Mucosa of rectum (tissue), 2 donors: Measurements from ENCODE around the gene NDUFAF4.

Source experiments
- H3K27ac ChIP-seq, 2 donors: one replicate each; pipeline ENCODE4 v1.7.0; 2013; ENCODE audit warnings: inconsistent platforms in 2 of 2, low read depth in 2 of 2, low read length in 2 of 2
- H3K27me3 ChIP-seq, 2 donors: one replicate each; pipeline ENCODE4 v1.7.0; 2013; ENCODE audit warnings: low read length in 2 of 2; ENCODE audit not compliant: control insufficient read depth in 2 of 2, insufficient read depth in 2 of 2
- H3K36me3 ChIP-seq, 2 donors: one replicate each; pipeline ENCODE4 v1.7.0; 2013; ENCODE audit warnings: low read length in 2 of 2; ENCODE audit not compliant: control insufficient read depth in 2 of 2, insufficient read depth in 2 of 2
- H3K4me1 ChIP-seq, 2 donors: one replicate each; pipeline ENCODE4 v1.7.0; 2013; ENCODE audit warnings: low read length in 2 of 2, mild to moderate bottlenecking in 1 of 2; ENCODE audit not compliant: control insufficient read depth in 2 of 2, insufficient read depth in 2 of 2
- H3K4me3 ChIP-seq, 2 donors: one replicate each; pipeline ENCODE4 v1.7.0; 2013; ENCODE audit warnings: low read length in 2 of 2
- H3K9ac ChIP-seq, 2 donors: one replicate each; pipeline ENCODE4 v1.7.0; 2013; ENCODE audit warnings: low read length in 2 of 2, low read depth in 1 of 2, mild to moderate bottlenecking in 1 of 2
- H3K9me3 ChIP-seq, 2 donors: one replicate each; pipeline ENCODE4 v1.7.0; 2013; ENCODE audit warnings: low read length in 2 of 2; ENCODE audit not compliant: control insufficient read depth in 2 of 2
- donor health status: healthy.
- donor health status: Normal muscosa, but diverticular disease.

NDUFAF4 gene

GRCh38 chr6:96926425-96926824 lies 28.7 kb upstream of the NDUFAF4 start:
- H3K9ac ChIP-seq: no peak overlapping the region
- no peaks in the 10 kb centered on the region for H3K27me3 ChIP-seq
- H3K4me1 ChIP-seq: peaks cover 10 to 12% of the 10 kb centered on the region in 2 donors
- H3K27ac ChIP-seq: no peak overlapping the region
- no peaks in the 10 kb centered on the region for H3K36me3 ChIP-seq
- no peaks in the 10 kb centered on the region for H3K9me3 ChIP-seq
- H3K4me3 ChIP-seq: no peak overlapping the region

GRCh38 chr6:96925290-96925687 lies 27.6 kb upstream of the NDUFAF4 start:
- peak overlapping the region; percentile 85 to 86 for H3K4me3 ChIP-seq
- H3K27me3 ChIP-seq: no peaks in the 10 kb centered on the region
- no peak overlapping the region for H3K27ac ChIP-seq
- H3K9ac ChIP-seq: peak overlapping the region; percentile 78 to 83
- H3K9me3 ChIP-seq: no peaks in the 10 kb centered on the region
- H3K36me3 ChIP-seq: no peaks in the 10 kb centered on the region
- H3K4me1 ChIP-seq: peaks cover 10 to 12% of the 10 kb centered on the region in 2 donors

GRCh38 chr6:96923871-96924493 lies 26.3 kb upstream of the NDUFAF4 start:
- peak overlapping the region; percentile 67 to 86 for H3K4me3 ChIP-seq
- H3K9ac ChIP-seq: peak overlapping the region; percentile 77 to 89
- peak overlapping the region; percentile 88 to 92 for H3K27ac ChIP-seq

DNA sequence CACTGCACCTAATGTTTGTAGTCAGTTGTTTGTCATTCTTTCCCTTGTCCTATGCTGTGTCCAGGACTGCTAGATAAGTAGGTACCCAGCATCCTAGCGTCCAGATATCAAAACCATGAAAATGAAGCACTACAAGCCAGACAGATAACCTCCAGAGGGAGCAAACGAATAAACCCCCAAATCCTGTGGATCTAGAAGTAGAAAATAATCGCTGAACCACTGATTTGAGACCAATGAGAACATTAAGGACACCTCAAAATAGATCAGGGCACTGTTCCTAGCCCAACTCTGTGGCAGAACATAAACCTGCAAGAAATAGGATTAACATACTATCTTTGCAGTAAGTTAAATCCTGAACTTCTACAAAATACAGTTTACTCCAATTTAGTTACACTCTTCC lies 25.7 kb upstream of the NDUFAF4 start:
- H3K27me3 ChIP-seq: no peaks in the 10 kb centered on the region
- no peaks in the 10 kb centered on the region for H3K36me3 ChIP-seq
- peak overlapping the region; percentile 77 to 89 for H3K9ac ChIP-seq
- H3K9me3 ChIP-seq: no peaks in the 10 kb centered on the region
- H3K27ac ChIP-seq: peak overlapping the region; percentile 88 to 92
- H3K4me3 ChIP-seq: peak overlapping the region; percentile 67 to 86
- H3K4me1 ChIP-seq: peaks cover 10 to 12% of the 10 kb centered on the region in 2 donors

More at GRCh38 chr6:96923871-96924493, 26.3 kb upstream of the NDUFAF4 start:
- Histone ChIP-seq H3K36me3 (no peaks in the 10 kb centered on the region), H3K27me3 (no peaks in the 10 kb centered on the region), H3K9me3 (no peaks in the 10 kb centered on the region), H3K4me1 (peaks cover 10 to 12% of the 10 kb centered on the region in 2 donors)

DNA sequence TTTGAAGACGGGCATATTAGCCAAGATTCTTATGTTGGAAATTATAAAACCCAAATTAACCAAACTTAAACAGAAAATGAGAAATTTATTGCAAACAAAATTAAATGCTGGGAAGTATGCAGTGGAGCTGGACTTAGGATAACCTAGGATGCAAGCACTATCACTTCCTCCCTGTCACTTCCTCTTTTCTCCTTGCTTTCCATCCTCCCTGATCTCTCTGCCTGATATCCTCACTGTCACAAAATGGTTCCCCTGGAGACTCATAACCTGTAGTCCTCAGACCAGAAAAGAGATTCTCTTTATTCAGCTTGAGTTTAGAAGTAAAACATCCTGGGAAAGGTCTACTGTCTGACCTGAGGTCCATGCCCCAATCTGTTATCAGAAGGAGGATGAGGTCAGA lies 19.4 kb upstream of the NDUFAF4 start:
- Histone ChIP-seq H3K4me1 (no peaks in the 10 kb centered on the region), H3K27ac (no peak overlapping the region), H3K27me3 (no peaks in the 10 kb centered on the region), H3K9me3 (no peaks in the 10 kb centered on the region), H3K4me3 (no peak overlapping the region), H3K9ac (no peak overlapping the region), H3K36me3 (no peaks in the 10 kb centered on the region)

GRCh38 chr6:96913621-96914020 lies 15.9 kb upstream of the NDUFAF4 start:
- Histone ChIP-seq H3K36me3 (no peaks in the 10 kb centered on the region), H3K27ac (no peak overlapping the region), H3K9me3 (no peaks in the 10 kb centered on the region), H3K27me3 (peaks cover 0 to 2% of the 10 kb centered on the region in 2 donors), H3K4me1 (peaks cover 3 to 5% of the 10 kb centered on the region in 2 donors), H3K9ac (no peak overlapping the region), H3K4me3 (no peak overlapping the region)

DNA sequence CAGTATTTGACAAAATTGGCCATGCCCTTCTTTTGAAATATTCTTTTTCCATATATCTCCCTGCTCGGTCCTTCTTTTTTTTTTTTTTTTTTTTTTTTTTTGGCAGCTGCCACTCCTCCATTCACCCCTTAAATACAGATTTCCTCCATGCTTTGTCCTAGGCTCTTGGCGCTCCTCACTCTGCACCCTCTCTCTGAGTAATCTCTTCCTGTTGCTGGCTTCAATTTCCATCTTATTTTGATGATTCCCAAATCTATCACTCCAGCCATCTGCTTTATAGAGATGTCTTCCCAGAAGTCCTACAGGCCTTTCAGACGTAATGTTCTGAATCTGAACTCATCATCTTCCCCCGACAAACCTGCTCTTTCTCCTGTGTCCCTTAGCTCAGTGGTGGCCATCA lies 14.1 kb upstream of the NDUFAF4 start:
- Histone ChIP-seq H3K9ac (no peak overlapping the region), H3K4me1 (peaks cover 3 to 5% of the 10 kb centered on the region in 2 donors), H3K4me3 (no peak overlapping the region)

GRCh38 chr6:96911171-96911570 lies 13.5 kb upstream of the NDUFAF4 start:
- Histone ChIP-seq H3K36me3 (no peaks in the 10 kb centered on the region), H3K9ac (no peak overlapping the region), H3K27me3 (peaks cover 0 to 2% of the 10 kb centered on the region in 2 donors), H3K4me3 (no peak overlapping the region), H3K27ac (no peak overlapping the region), H3K4me1 (peaks cover 3 to 5% of the 10 kb centered on the region in 2 donors), H3K9me3 (no peaks in the 10 kb centered on the region)

More for the DNA sequence above, 14.1 kb upstream of the NDUFAF4 start:
- Histone ChIP-seq H3K27me3 (peaks cover 0 to 2% of the 10 kb centered on the region in 2 donors), H3K9me3 (no peaks in the 10 kb centered on the region), H3K36me3 (no peaks in the 10 kb centered on the region), H3K27ac (no peak overlapping the region)

DNA sequence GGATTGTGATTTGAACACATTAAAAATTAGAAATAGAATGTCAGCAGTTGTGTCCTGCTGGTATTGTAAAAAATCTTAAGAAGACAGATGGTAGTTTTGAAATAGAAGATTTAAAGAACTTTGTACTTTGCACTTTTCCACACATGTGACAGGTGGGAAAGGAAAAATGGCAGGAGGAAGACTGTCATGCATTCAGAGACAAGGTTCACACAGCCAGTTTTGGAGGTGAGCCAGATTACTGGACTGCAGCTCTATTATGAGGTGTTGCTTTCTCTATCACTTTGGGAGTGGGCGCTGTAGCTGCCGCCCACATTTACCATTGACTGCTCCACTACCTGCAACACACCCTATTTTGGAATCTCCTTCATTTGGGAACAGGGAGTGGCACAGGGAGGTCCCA lies 12.1 kb upstream of the NDUFAF4 start:
- peaks cover 3 to 5% of the 10 kb centered on the region in 2 donors for H3K4me1 ChIP-seq
- H3K4me3 ChIP-seq: no peak overlapping the region
- no peak overlapping the region for H3K9ac ChIP-seq
- peaks cover 2% of the 10 kb centered on the region in 2 donors for H3K27me3 ChIP-seq
- no peak overlapping the region for H3K27ac ChIP-seq
- H3K36me3 ChIP-seq: no peaks in the 10 kb centered on the region
- H3K9me3 ChIP-seq: no peaks in the 10 kb centered on the region

DNA sequence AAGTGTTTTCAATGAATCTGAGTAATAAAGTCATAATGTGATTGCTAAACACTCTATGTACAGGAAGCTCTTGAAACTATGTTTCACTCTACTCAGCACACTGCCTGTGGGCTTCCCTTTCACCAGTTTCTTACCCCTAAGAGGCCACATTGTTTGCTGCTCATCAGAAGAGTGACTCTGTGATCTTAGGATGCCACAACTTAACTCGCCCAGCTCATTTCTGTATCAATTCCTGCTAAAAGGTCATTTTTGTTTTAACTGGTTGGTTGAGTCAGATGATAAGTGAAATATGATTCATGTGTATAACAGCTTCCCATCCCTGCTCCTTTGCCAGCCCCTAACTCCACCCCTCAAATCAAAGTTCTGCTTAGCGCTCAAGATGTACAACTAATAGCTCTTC lies 9.8 kb upstream of the NDUFAF4 start:
- Histone ChIP-seq H3K4me1 (peaks cover 3 to 5% of the 10 kb centered on the region in 2 donors), H3K27ac (no peak overlapping the region), H3K9ac (no peak overlapping the region), H3K27me3 (peaks cover 2% of the 10 kb centered on the region in 2 donors), H3K4me3 (no peak overlapping the region), H3K36me3 (no peaks in the 10 kb centered on the region), H3K9me3 (no peaks in the 10 kb centered on the region)
